ENCODE data around the gene SGO1.
"Not testable (repeated sequence)": the region's sequence is repeated elsewhere in the genome, so short reads cannot be mapped to it uniquely, and the experiment has no call there.

The SGO1 gene

DNA sequence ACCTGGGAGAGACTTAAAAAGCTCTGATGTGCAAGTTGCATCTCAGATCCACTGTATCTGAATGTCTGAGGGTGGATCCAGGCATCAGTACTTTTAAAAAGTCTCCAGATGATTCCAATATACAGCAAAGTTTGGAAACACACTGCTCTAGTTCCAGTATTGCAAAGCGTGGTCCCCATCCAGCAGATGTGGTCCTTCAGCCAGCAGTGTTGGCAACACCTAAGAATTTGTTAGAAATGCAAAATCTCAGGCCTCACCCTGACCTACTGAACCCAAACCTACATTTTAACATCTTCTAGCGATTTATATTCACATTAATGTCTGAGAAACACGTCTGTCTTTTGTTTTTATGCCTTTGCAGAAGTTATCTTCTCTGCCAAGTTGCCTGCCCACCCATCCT is 32.2 kb upstream of the SGO1 start:
- TF ChIP-seq CTCF (IDR thresholded peaks at IDR 0.05; ENCODE audit: insufficient read depth, low read depth, low read length, missing control alignments), result no peak
- H3K4me3 ChIP-seq (ENCODE audit: low read depth, low read length), result no peak overlapping the region
- no peak for DNase-seq (ENCODE audit: low read depth)

DNA sequence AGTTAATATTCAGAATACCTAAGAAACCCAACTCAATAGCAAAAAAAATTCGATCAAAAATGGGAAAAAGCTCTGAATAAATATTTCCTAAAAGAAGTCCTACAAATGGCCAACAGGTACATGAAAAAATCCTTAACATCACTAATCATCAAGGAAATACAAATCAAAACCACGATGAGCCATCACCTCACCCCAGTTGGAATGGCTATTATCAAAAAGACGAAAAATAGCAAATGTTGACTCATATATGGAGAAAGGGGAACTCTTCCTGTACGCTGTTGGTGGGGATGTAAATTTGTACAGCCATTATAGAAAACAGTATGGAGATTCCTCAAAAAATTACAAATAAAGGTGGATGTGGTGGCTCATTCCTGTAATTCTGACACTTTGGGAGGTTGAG is 29.6 kb upstream of the SGO1 start:
- DNase-seq (ENCODE audit: low read depth), result no peak

GRCh38 chr3:20213491-20213890 is 27.5 kb upstream of the SGO1 start:
- H3K4me3 ChIP-seq (ENCODE audit: low read depth, low read length); DNase-seq (ENCODE audit: low read depth): not testable (repeated sequence)

More for the DNA sequence above, 29.6 kb upstream of the SGO1 start:
- no peak overlapping the region for H3K4me3 ChIP-seq (ENCODE audit: low read depth, low read length)
- TF ChIP-seq CTCF (IDR thresholded peaks at IDR 0.05; ENCODE audit: insufficient read depth, low read depth, low read length, missing control alignments), result no peak

- not testable (repeated sequence) for DNase-seq (ENCODE audit: low read depth); H3K4me3 ChIP-seq (ENCODE audit: low read depth, low read length)
Measured at GRCh38 chr3:20207945-20208344, 21.9 kb upstream of the SGO1 start.

DNA sequence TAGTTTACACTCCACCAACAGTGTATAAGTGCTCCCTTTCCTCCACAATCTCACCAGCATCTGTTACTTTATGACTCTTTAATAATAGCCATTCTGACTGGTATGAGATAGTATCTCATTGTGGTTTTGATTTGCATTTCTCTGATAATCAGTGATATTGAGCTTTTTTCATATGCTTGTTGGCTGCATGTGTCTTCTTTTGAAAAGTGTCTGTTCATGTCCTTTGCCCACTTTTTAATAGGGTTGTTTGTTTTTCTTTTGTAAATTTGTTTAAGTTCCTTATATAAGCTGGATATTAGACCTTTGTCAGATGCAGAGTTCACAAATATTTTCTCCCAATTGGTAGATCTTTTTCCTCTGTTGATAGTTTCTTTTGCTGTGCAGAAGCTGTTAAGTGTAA is 19.9 kb upstream of the SGO1 start:
- DNase-seq (ENCODE audit: low read depth); H3K4me3 ChIP-seq (ENCODE audit: low read depth, low read length): not testable (repeated sequence)

DNA sequence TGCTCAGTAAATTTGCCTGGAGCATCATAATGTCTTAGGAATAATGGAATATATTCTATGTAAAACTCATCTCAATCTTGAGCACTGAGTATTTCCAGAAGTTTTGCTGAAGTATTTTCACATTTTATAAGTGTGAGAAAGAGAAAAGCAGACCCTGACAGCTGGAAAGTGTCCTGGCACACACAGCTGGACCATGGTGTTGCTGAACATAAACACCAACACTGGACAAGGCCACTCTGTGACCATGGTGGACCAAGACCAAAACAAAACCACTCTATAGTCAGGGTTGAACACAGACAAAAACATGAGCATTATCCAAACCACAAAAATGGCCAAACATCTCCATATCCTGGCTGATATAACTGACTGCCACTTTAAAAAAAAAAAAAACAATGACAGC is 15.1 kb upstream of the SGO1 start:
- DNase-seq (ENCODE audit: low read depth), result no peak
- TF ChIP-seq CTCF (IDR thresholded peaks at IDR 0.05; ENCODE audit: insufficient read depth, low read depth, low read length, missing control alignments), result no peak
- no peak overlapping the region for H3K4me3 ChIP-seq (ENCODE audit: low read depth, low read length)

DNA sequence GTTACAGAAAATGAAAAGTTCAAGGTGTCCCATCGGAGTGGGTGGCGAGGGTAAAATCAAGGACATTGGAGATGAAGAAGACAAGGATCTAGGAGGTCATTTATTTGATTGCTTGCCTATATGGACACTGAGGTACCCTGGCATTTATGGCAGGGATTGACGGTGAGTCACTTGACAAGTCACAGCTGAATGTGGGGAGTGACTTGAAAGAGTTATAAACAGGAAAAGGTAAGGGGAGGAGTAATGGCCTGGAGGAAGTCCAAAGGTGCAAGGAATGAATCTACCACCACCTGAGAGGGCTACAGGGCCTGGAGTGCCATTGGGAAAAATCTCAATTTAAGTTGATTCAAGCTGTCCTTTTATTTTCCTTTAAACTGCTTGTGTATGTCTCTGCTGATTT is 11.8 kb upstream of the SGO1 start:
- no peak for DNase-seq (ENCODE audit: low read depth)
- H3K4me3 ChIP-seq (ENCODE audit: low read depth, low read length), result no peak overlapping the region
- no peak for TF ChIP-seq CTCF (IDR thresholded peaks at IDR 0.05; ENCODE audit: insufficient read depth, low read depth, low read length, missing control alignments)

- DNase-seq (ENCODE audit: low read depth), result no peak
- no peak overlapping the region for H3K4me3 ChIP-seq (ENCODE audit: low read depth, low read length)
- no peak for TF ChIP-seq CTCF (IDR thresholded peaks at IDR 0.05; ENCODE audit: insufficient read depth, low read depth, low read length, missing control alignments)
Measured at GRCh38 chr3:20194793-20195460, 8.9 kb upstream of the SGO1 start.

GRCh38 chr3:20190991-20191390 is 5.0 kb upstream of the SGO1 start:
- no peak for TF ChIP-seq CTCF (IDR thresholded peaks at IDR 0.05; ENCODE audit: insufficient read depth, low read depth, low read length, missing control alignments)
- no peak for DNase-seq (ENCODE audit: low read depth)
- H3K4me3 ChIP-seq (ENCODE audit: low read depth, low read length), result no peak overlapping the region
